CD4-positive, alpha-beta T cell treated with Interferon gamma for 1 hour (primary cell): Measurements from ENCODE around the gene TACC2.

ENCODE experiments used
- DNase-seq: peaks from one replicate; pipeline ENCODE4 v3.0.0-alpha.2; 2020

TACC2 gene

DNA sequence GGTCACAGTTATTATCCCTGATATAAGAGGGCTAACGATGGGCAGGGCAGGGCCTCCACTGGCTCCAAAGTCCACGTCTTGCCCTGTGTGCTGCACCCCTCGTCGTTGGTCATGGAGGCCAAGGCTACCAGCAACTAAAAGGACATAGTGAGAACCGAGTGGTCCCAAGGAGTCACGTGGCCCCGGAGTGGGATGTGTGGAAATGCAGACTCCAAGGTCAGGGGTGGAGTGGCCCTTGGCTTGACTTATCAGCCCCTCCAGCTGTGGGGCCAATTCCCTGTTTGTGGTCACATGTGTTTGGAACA lies 312.8 kb downstream of the TACC2 start:
- DNase-seq: no peak

DNA sequence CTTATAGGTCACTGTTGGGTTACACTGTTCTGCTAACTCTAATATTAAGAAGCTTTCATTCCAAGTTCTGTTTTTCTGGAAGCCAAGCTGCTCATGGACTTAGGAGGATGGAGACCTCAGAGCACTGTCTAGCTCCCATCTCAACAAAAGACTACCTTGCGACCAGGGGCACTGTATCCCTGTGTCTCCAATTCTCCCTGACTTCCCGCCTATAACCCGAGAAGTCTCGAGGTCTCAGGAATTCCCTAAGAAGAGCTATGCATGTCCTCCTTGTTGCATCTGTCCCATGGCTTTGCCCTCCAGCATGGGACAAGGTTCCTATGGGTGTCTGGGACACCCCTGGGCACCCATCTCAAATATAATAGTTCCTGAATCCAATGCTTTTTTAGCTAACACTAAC lies 313.4 kb downstream of the TACC2 start:
- no peak for DNase-seq

DNA sequence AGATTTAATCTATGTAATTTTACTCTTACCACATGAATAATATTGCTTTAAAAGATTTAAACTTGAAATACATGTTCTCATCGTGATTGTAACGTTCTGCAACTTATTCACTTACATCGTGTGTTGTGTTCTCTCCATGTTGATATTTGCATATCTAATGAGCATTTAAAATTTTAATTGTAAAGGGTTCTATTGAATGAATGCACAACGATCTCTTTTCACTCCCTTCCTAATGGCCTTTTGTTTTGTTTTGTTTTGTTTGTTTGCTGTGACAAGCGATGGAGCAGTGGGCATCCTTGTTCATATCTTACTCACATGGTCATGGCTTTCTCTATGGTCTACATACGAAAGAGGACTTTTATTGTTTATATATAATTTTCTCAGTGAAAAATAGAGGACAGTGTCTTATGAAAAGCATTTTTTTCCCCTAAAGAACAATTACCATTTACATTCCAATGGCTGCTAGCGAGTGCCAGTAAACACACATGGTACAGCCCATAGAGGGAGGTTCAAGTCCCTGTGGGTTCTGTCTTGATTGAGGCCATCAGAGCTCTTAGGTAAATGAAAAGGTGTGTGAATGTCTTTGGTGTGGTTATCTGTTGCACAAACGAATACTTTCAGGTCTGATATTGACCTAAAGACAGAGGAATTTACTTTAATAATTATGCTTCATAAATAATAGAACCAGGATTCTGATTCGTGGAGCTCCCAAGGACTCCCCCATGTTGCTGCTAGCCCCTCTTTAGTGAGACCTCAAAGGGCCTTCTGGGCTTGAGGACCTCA lies 314.5 kb downstream of the TACC2 start:
- DNase-seq: no peak
